ENCODE results near the gene DLG5. TPM values are rescaled to one million over a fixed set of nuclear protein-coding genes. Genes with fewer than 3 reads are reported as not detected.

The DLG5 gene
- polyA plus RNA-seq, 1 of the 3 experiments (the other 2 are of a cell fraction): 31.3 TPM

DNA sequence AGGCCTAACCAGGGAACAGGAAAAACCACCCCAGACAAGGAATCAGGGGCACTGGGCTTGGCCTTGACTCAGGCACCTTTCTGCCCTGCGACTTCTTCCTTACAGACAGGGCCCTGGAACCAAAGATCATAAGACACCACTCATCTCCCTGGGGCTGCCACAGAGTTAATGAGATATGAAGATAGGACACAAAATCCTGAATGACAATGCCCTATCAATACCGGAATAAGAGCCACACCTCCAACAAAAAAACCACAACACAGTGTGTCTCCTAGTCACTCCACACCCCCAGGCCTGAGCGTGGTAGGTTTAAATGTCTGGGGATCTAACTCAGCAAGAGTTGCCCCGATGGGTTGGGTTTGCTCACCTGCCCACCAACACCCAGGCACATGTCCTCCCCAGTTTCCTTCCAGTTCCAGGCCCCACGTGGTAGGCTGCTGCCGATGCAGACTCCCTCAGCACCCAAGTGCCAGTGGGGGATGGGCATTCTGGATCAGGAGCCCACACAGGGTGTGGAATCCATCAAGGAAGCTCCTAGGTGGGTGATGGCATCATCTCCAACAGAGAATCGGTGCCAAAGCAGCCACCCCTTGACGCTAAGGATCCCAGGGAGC, 3.9 kb downstream of the DLG5 start:
- Histone ChIP-seq H3K4me1 (ENCODE audit: control insufficient read depth in 1 of 2, insufficient read depth in 2 of 2, low read depth in 1 of 2, low read length in 1 of 2) (peaks cover 23 to 42% of the 10 kb centered on the region in 2 experiments; a peak in 3 of 4 replicates), H3K4me2 (no peak overlapping the region), H3K9me3 (no peaks in the 10 kb centered on the region), H3K4me3 (ENCODE audit: low read depth in 2 of 2, low read length in 1 of 2) (no peak overlapping the region), H3K9me2 (no peaks in the 10 kb centered on the region), H4K20me1 (ENCODE audit: insufficient read depth) (peaks cover 78% of the 10 kb centered on the region), H3K27ac (ENCODE audit: low read depth in 2 of 2, low read length in 1 of 2) (peak overlapping the region in 1 of 2 experiments; percentile 5; a peak in 1 of 4 replicates), H3K79me2 (ENCODE audit: insufficient read depth) (peaks cover 83% of the 10 kb centered on the region), H3K27me3 (ENCODE audit: insufficient read depth) (no peaks in the 10 kb centered on the region), H3K9ac (no peak overlapping the region), H3K36me3 (replicated peaks in 1 of 2; ENCODE audit: control insufficient read depth in 1 of 2, insufficient read depth in 2 of 2, low read length in 1 of 2) (no peaks in the 10 kb centered on the region), H3F3A (replicated peaks; ENCODE audit: insufficient read depth) (peaks cover 5% of the 10 kb centered on the region), H2AFZ (ENCODE audit: low read depth) (no peak overlapping the region)
- 93% methylated on average over 2 of the region's 8 CpGs for WGBS (ENCODE audit: low lambda C conversion rate)
- DNase-seq: no peak
- ChIA-PET CTCF (interaction anchor here (0.8 to 1.3 kb wide), 2 partner anchors 24 to 76 kb away, joined by 3 read pairs; no protein-coding TSS in a partner anchor), POLR2A (interaction anchor here (0.8 kb wide), 1 partner anchor 31 kb away, joined by 3 read pairs; no protein-coding TSS in a partner anchor)
- no peak for TF ChIP-seq SMC3 (IDR thresholded peaks at IDR 0.05; ENCODE audit: low read depth, low read length)

DNA sequence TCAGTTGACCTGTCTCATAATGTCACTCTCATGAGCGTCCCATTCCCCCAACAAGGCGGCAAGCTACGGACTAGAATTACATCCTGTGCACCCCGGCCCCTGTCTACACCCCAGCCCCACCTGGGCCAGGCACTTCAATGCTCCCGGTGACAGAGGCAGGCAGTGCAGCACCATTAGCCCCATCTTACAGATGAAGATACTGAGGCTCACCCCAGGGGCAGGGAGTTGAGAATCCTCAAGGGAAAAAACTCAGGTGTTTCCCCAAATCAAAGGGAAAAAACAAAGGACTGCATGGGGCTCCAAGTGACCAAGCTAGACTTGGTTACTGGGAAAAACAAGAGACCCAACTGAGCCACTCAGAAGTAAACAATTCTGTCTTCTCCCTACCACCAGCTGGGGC, 4.5 kb downstream of the DLG5 start:
- Histone ChIP-seq H3K27ac (ENCODE audit: low read depth in 2 of 2, low read length in 1 of 2) (no peak overlapping the region), H3K4me2 (no peak overlapping the region), H3F3A (replicated peaks; ENCODE audit: insufficient read depth) (peaks cover 4% of the 10 kb centered on the region), H2AFZ (ENCODE audit: low read depth) (no peak overlapping the region), H3K36me3 (replicated peaks in 1 of 2; ENCODE audit: control insufficient read depth in 1 of 2, insufficient read depth in 2 of 2, low read length in 1 of 2) (no peaks in the 10 kb centered on the region), H3K9ac (no peak overlapping the region), H3K4me1 (ENCODE audit: control insufficient read depth in 1 of 2, insufficient read depth in 2 of 2, low read depth in 1 of 2, low read length in 1 of 2) (peaks cover 23 to 37% of the 10 kb centered on the region in 2 experiments; a peak in 3 of 4 replicates), H4K20me1 (ENCODE audit: insufficient read depth) (peaks cover 84% of the 10 kb centered on the region), H3K79me2 (ENCODE audit: insufficient read depth) (peaks cover 89% of the 10 kb centered on the region), H3K27me3 (ENCODE audit: insufficient read depth) (no peaks in the 10 kb centered on the region), H3K9me3 (no peaks in the 10 kb centered on the region), H3K4me3 (ENCODE audit: low read depth in 2 of 2, low read length in 1 of 2) (no peak overlapping the region), H3K9me2 (no peaks in the 10 kb centered on the region)
- DNase-seq: no peak
- CTCF ChIA-PET: interaction anchor here (0.8 to 1.3 kb wide), 2 partner anchors 23 to 75 kb away, joined by 3 read pairs; no protein-coding TSS in a partner anchor
- 96% methylated on average over 4 of the region's 5 CpGs for WGBS (ENCODE audit: low lambda C conversion rate)
- POLR2A ChIA-PET: no interaction called here
- TF ChIP-seq, protein P1, sequence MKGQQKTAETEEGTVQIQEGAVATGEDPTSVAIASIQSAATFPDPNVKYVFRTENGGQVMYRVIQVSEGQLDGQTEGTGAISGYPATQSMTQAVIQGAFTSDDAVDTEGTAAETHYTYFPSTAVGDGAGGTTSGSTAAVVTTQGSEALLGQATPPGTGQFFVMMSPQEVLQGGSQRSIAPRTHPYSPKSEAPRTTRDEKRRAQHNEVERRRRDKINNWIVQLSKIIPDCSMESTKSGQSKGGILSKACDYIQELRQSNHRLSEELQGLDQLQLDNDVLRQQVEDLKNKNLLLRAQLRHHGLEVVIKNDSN (IDR thresholded peaks at IDR 0.05; ENCODE audit: borderline replicate concordance, low read depth): no peak
- TF ChIP-seq MEF2A (IDR thresholded peaks at IDR 0.05; ENCODE audit: borderline replicate concordance, low read depth) (no peak), EP300 (IDR thresholded peaks at IDR 0.05; ENCODE audit: borderline replicate concordance in 1 of 2, low read depth in 1 of 2, low read length in 1 of 2) (no peak), GABPA (IDR thresholded peaks at IDR 0.05; ENCODE audit: low read depth) (no peak), RXRA (IDR thresholded peaks at IDR 0.05; ENCODE audit: borderline replicate concordance, low read depth) (no peak), ELF1 (IDR thresholded peaks at IDR 0.05) (no peak), SMC3 (IDR thresholded peaks at IDR 0.05; ENCODE audit: low read depth, low read length) (no peak), JUND (IDR thresholded peaks at IDR 0.05) (no peak), CHD2 (IDR thresholded peaks at IDR 0.05; ENCODE audit: low read length, partially characterized antibody) (no peak), YY1 (IDR thresholded peaks at IDR 0.05; ENCODE audit: low read depth) (no peak), NFIC (IDR thresholded peaks at IDR 0.05; ENCODE audit: borderline replicate concordance) (no peak), RCOR1 (IDR thresholded peaks at IDR 0.05; ENCODE audit: low read length) (no peak), GATA2 (CRISPR knock-in tag; IDR thresholded peaks at IDR 0.05) (no peak), MXI1 (IDR thresholded peaks at IDR 0.05; ENCODE audit: low read depth, low read length) (no peak), NRF1 (IDR thresholded peaks at IDR 0.05; ENCODE audit: low read depth, low read length) (no peak), TCF12 (IDR thresholded peaks at IDR 0.05) (no peak)
- TF ChIP-seq, protein P2, sequence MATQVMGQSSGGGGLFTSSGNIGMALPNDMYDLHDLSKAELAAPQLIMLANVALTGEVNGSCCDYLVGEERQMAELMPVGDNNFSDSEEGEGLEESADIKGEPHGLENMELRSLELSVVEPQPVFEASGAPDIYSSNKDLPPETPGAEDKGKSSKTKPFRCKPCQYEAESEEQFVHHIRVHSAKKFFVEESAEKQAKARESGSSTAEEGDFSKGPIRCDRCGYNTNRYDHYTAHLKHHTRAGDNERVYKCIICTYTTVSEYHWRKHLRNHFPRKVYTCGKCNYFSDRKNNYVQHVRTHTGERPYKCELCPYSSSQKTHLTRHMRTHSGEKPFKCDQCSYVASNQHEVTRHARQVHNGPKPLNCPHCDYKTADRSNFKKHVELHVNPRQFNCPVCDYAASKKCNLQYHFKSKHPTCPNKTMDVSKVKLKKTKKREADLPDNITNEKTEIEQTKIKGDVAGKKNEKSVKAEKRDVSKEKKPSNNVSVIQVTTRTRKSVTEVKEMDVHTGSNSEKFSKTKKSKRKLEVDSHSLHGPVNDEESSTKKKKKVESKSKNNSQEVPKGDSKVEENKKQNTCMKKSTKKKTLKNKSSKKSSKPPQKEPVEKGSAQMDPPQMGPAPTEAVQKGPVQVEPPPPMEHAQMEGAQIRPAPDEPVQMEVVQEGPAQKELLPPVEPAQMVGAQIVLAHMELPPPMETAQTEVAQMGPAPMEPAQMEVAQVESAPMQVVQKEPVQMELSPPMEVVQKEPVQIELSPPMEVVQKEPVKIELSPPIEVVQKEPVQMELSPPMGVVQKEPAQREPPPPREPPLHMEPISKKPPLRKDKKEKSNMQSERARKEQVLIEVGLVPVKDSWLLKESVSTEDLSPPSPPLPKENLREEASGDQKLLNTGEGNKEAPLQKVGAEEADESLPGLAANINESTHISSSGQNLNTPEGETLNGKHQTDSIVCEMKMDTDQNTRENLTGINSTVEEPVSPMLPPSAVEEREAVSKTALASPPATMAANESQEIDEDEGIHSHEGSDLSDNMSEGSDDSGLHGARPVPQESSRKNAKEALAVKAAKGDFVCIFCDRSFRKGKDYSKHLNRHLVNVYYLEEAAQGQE (IDR thresholded peaks at IDR 0.05; ENCODE audit: low read depth, low read length): no peak
- TF ChIP-seq, protein P3, sequence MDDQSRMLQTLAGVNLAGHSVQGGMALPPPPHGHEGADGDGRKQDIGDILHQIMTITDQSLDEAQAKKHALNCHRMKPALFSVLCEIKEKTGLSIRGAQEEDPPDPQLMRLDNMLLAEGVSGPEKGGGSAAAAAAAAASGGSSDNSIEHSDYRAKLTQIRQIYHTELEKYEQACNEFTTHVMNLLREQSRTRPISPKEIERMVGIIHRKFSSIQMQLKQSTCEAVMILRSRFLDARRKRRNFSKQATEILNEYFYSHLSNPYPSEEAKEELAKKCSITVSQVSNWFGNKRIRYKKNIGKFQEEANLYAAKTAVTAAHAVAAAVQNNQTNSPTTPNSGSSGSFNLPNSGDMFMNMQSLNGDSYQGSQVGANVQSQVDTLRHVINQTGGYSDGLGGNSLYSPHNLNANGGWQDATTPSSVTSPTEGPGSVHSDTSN (IDR thresholded peaks at IDR 0.05): no peak
- TF ChIP-seq, protein P4, sequence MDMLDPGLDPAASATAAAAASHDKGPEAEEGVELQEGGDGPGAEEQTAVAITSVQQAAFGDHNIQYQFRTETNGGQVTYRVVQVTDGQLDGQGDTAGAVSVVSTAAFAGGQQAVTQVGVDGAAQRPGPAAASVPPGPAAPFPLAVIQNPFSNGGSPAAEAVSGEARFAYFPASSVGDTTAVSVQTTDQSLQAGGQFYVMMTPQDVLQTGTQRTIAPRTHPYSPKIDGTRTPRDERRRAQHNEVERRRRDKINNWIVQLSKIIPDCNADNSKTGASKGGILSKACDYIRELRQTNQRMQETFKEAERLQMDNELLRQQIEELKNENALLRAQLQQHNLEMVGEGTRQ (IDR thresholded peaks at IDR 0.05; ENCODE audit: borderline replicate concordance, low read depth, low read length): no peak
- TF ChIP-seq, protein P5, sequence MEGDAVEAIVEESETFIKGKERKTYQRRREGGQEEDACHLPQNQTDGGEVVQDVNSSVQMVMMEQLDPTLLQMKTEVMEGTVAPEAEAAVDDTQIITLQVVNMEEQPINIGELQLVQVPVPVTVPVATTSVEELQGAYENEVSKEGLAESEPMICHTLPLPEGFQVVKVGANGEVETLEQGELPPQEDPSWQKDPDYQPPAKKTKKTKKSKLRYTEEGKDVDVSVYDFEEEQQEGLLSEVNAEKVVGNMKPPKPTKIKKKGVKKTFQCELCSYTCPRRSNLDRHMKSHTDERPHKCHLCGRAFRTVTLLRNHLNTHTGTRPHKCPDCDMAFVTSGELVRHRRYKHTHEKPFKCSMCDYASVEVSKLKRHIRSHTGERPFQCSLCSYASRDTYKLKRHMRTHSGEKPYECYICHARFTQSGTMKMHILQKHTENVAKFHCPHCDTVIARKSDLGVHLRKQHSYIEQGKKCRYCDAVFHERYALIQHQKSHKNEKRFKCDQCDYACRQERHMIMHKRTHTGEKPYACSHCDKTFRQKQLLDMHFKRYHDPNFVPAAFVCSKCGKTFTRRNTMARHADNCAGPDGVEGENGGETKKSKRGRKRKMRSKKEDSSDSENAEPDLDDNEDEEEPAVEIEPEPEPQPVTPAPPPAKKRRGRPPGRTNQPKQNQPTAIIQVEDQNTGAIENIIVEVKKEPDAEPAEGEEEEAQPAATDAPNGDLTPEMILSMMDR (IDR thresholded peaks at IDR 0.05): no peak
